ENCODE results near the gene TRMO.

The TRMO gene

DNA sequence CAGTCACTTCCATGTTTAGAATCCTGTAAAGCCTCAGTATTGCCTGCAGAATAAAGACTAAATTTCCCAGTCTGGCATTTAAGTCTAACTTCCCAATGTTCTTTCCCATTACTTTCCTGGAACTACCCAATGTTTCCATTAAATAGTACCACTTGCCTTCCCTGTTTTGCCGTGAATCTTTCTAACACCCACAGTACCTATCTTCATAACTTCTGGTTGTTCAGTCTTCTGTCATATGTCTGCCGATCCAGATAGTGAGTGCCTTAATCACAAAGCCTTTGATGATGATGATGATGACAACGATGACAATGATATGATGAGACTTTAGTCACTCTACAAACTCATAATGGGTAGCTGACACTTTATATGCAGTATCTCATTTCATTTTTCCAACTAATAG is 22.3 kb upstream of the TRMO start:
- DNase-seq (ENCODE audit: low spot score) = no peak
- ATAC-seq (ENCODE audit: low read depth) = no peak

DNA sequence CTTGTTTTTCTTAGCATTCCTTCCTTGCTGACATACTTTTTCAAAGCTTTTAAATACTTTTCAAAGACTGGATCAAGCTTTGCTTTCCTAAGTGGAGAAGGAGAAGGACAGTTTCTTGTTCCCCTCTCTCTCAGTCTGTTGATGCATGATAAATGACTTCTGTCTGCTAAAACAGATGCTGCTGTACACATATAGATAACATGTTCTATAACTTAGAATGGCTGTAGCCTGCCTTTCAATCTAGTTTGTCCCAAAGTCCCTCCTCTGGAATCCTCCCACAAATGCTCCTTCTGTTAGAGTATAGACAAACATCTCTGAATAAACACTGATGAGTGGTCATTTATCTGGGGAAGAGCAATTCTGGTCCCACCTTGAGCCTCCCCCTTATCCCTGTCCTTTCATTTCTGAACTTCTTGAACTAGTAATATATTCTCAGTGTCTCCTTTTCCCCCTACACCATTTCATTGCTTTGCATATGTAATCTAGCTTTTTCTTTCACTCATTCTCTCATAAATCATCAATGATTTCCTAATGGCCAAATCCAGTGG is 21.1 kb upstream of the TRMO start:
- Histone ChIP-seq H3K9me3 (ENCODE audit: severe bottlenecking) (no peaks in the 10 kb centered on the region), H3K27ac (ENCODE audit: poor library complexity, severe bottlenecking) (no peak overlapping the region), H3K4me3 (ENCODE audit: severe bottlenecking) (no peak overlapping the region), H3K27me3 (ENCODE audit: insufficient read depth, poor library complexity, severe bottlenecking) (peaks cover 15% of the 10 kb centered on the region), H3K36me3 (ENCODE audit: low read depth) (no peaks in the 10 kb centered on the region), H3K4me1 (ENCODE audit: insufficient read depth, poor library complexity, severe bottlenecking) (no peaks in the 10 kb centered on the region)
- DNase-seq (ENCODE audit: low spot score) (no peak), ATAC-seq (ENCODE audit: low read depth) (no peak)
- TF ChIP-seq, protein P1, sequence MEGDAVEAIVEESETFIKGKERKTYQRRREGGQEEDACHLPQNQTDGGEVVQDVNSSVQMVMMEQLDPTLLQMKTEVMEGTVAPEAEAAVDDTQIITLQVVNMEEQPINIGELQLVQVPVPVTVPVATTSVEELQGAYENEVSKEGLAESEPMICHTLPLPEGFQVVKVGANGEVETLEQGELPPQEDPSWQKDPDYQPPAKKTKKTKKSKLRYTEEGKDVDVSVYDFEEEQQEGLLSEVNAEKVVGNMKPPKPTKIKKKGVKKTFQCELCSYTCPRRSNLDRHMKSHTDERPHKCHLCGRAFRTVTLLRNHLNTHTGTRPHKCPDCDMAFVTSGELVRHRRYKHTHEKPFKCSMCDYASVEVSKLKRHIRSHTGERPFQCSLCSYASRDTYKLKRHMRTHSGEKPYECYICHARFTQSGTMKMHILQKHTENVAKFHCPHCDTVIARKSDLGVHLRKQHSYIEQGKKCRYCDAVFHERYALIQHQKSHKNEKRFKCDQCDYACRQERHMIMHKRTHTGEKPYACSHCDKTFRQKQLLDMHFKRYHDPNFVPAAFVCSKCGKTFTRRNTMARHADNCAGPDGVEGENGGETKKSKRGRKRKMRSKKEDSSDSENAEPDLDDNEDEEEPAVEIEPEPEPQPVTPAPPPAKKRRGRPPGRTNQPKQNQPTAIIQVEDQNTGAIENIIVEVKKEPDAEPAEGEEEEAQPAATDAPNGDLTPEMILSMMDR (IDR thresholded peaks at IDR 0.05; ENCODE audit: poor library complexity, severe bottlenecking) = no peak

More for the DNA sequence above, 22.3 kb upstream of the TRMO start:
- H3K36me3 ChIP-seq (ENCODE audit: low read depth) = no peaks in the 10 kb centered on the region
- H3K4me3 ChIP-seq (ENCODE audit: severe bottlenecking) = no peak overlapping the region
- TF ChIP-seq, protein P1 (IDR thresholded peaks at IDR 0.05; ENCODE audit: poor library complexity, severe bottlenecking) = no peak
- H3K4me1 ChIP-seq (ENCODE audit: insufficient read depth, poor library complexity, severe bottlenecking) = no peaks in the 10 kb centered on the region
- no peaks in the 10 kb centered on the region for H3K9me3 ChIP-seq (ENCODE audit: severe bottlenecking)
- peaks cover 19% of the 10 kb centered on the region for H3K27me3 ChIP-seq (ENCODE audit: insufficient read depth, poor library complexity, severe bottlenecking)
- no peak overlapping the region for H3K27ac ChIP-seq (ENCODE audit: poor library complexity, severe bottlenecking)

DNA sequence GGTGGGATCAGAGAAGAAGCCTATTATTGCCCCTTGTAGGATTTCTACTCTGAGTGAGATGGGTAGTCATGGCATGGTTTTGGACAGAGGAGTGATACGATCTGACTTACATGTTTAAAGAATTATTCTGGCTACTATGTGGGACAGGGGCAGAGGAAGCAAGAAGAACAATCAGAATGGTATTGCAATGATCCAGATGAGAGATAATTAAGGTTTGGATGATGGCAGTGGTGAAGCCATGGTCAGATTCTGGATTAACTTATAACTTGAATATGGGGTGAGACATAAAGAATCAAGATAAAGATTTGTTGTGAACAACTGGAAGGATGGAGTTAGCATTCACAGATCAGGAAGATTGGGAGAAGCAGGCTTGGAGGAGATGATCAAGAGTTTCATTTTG is 19.0 kb upstream of the TRMO start:
- ATAC-seq (ENCODE audit: low read depth) = no peak
- Histone ChIP-seq H3K27me3 (ENCODE audit: insufficient read depth, poor library complexity, severe bottlenecking) (peaks cover 24% of the 10 kb centered on the region), H3K27ac (ENCODE audit: poor library complexity, severe bottlenecking) (no peak overlapping the region), H3K4me1 (ENCODE audit: insufficient read depth, poor library complexity, severe bottlenecking) (no peaks in the 10 kb centered on the region), H3K9me3 (ENCODE audit: severe bottlenecking) (no peaks in the 10 kb centered on the region), H3K4me3 (ENCODE audit: severe bottlenecking) (no peak overlapping the region), H3K36me3 (ENCODE audit: low read depth) (no peaks in the 10 kb centered on the region)
- no peak for DNase-seq (ENCODE audit: low spot score)
- TF ChIP-seq, protein P1 (IDR thresholded peaks at IDR 0.05; ENCODE audit: poor library complexity, severe bottlenecking) = no peak

DNA sequence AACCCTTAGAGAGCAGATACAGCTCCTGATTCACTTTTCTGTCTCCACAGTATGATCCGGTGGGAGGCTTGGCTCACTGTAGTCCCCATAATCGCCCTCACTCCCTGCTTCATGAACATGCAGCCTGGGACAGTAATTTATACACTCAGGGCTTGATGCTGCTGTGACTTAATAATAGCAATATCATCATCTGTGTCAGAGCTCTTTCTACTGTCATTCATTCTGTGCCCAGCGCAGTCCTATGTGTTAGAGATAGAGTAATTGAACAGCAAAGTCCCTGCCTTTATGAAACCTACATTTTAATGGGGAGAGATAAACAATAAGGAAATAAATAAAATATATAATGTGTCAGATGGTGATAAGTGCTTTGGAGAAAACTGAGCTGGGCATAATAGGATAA is 18.4 kb upstream of the TRMO start:
- DNase-seq (ENCODE audit: low spot score) (no peak), ATAC-seq (ENCODE audit: low read depth) (no peak)
- Histone ChIP-seq H3K9me3 (ENCODE audit: severe bottlenecking) (no peaks in the 10 kb centered on the region), H3K36me3 (ENCODE audit: low read depth) (no peaks in the 10 kb centered on the region), H3K27ac (ENCODE audit: poor library complexity, severe bottlenecking) (no peak overlapping the region), H3K4me3 (ENCODE audit: severe bottlenecking) (no peak overlapping the region), H3K27me3 (ENCODE audit: insufficient read depth, poor library complexity, severe bottlenecking) (peaks cover 30% of the 10 kb centered on the region), H3K4me1 (ENCODE audit: insufficient read depth, poor library complexity, severe bottlenecking) (no peaks in the 10 kb centered on the region)
- TF ChIP-seq, protein P1 (IDR thresholded peaks at IDR 0.05; ENCODE audit: poor library complexity, severe bottlenecking) = no peak

DNA sequence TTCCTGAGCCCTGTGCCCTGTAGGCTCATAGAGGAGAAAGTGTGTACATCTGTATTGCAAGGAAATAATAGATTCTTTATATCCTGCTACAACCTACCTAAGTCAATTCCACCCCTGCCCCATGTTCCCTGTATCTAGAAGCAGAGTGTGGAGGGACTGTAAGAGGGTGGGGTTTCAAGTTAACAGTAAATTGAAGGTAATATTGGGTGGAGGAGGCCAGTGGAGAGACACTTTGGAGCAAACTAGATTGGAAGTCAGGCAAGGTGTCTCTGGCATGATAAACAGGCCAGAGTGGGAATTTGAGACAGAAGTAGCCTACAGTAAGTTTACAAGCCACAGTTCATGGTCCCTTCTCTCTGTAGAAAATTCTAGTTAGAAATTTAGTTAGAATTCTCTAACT is 17.9 kb upstream of the TRMO start:
- TF ChIP-seq, protein P1 (IDR thresholded peaks at IDR 0.05; ENCODE audit: poor library complexity, severe bottlenecking) = no peak
- peaks cover 32% of the 10 kb centered on the region for H3K27me3 ChIP-seq (ENCODE audit: insufficient read depth, poor library complexity, severe bottlenecking)
- no peak overlapping the region for H3K27ac ChIP-seq (ENCODE audit: poor library complexity, severe bottlenecking)
- H3K4me3 ChIP-seq (ENCODE audit: severe bottlenecking) = no peak overlapping the region
- no peak for DNase-seq (ENCODE audit: low spot score)
- no peak for ATAC-seq (ENCODE audit: low read depth)
- no peaks in the 10 kb centered on the region for H3K9me3 ChIP-seq (ENCODE audit: severe bottlenecking)
- no peaks in the 10 kb centered on the region for H3K36me3 ChIP-seq (ENCODE audit: low read depth)
- H3K4me1 ChIP-seq (ENCODE audit: insufficient read depth, poor library complexity, severe bottlenecking) = no peaks in the 10 kb centered on the region
